ENCODE data around the gene FYCO1. TPM values are rescaled to one million over a fixed set of nuclear protein-coding genes. Genes with fewer than 3 reads are reported as not detected.

The FYCO1 gene
- total RNA-seq, 1 experiment from 2014 or later: 19.7 TPM

GRCh38 chr3:45915059-45915439 is 80.6 kb downstream of the FYCO1 start:
- Histone ChIP-seq H3K36me3 (ENCODE audit: low read depth) (no peaks in the 10 kb centered on the region), H2AFZ (no peak overlapping the region), H3F3A (ENCODE audit: insufficient read depth, low read depth) (no peaks in the 10 kb centered on the region), H3K9me2 (ENCODE audit: insufficient read depth) (no peaks in the 10 kb centered on the region), H3K4me2 (no peak overlapping the region), H4K20me1 (ENCODE audit: insufficient read depth) (no peaks in the 10 kb centered on the region), H3K9me3 (ENCODE audit: insufficient read depth, low read depth) (no peaks in the 10 kb centered on the region), H3K4me3 (no peak overlapping the region), H3K4me1 (replicated peaks; ENCODE audit: insufficient read depth) (peaks cover 7% of the 10 kb centered on the region), H3K79me2 (ENCODE audit: low read depth) (no peaks in the 10 kb centered on the region), H3K27me3 (ENCODE audit: insufficient read depth, low read depth) (no peaks in the 10 kb centered on the region), H3K27ac (no peak overlapping the region)
- POLR2A ChIA-PET (ENCODE audit: unreplicated experiment): no interaction called here
- TF ChIP-seq CTCF (conservative IDR thresholded peaks at IDR 0.05): no peak
- no peak for TF ChIP-seq EZH2 (IDR thresholded peaks at IDR 0.05; ENCODE audit: low read depth)
- intact Hi-C loops (cut with micrococcal nuclease; ENCODE audit: unreplicated experiment): no loop called here
- no TSS peak for BruUV-seq (replicated peaks)
- no peak for DNase-seq
- CTCF ChIA-PET: interaction anchor here (0.6 kb wide), 1 partner anchor 16 kb away, joined by 5 read pairs; no protein-coding TSS in a partner anchor

DNA sequence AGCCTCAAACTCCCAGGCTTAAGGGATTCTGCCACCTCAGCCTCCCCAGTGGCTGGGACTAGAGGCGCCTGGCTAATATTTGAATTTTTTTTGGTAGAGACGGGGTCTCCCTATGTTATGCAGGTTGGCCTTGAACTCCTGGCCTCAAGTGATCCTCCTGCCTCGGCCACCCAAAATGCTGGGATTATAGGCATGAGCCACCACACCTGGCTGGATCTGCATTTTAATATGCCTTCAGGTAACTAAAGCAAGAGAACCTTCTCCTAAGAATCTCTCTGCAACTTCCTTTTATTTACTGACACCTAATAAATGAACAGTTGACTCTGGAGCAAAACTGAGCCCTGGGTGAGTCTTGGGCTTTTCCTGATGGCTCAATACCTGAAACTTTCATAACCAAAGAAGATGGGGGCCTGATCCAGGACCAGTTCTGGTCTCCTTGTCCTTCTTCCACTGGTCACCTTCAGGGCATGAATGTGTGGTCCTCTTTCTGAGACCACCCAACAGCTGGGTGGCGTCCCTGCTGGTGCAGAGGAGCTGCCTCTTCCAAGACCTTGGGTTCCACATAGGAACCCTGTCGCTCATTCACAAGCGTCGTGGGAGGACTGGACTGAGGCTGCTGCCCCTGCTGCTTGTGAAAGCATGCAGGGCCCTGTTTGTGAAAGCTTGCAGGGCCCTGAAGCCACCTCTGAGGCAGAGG is 81.1 kb downstream of the FYCO1 start:
- POLR2A ChIA-PET (ENCODE audit: unreplicated experiment): no interaction called here
- TF ChIP-seq CTCF (conservative IDR thresholded peaks at IDR 0.05) (no peak), EZH2 (IDR thresholded peaks at IDR 0.05; ENCODE audit: low read depth) (no peak)
- intact Hi-C loops (cut with micrococcal nuclease; ENCODE audit: unreplicated experiment): no loop called here

GRCh38 chr3:45912435-45912834 is 83.2 kb downstream of the FYCO1 start:
- no peak for DNase-seq
- H3K27ac ChIP-seq: no peak overlapping the region
- no peaks in the 10 kb centered on the region for H3K27me3 ChIP-seq (ENCODE audit: insufficient read depth, low read depth)
- intact Hi-C loops (cut with micrococcal nuclease; ENCODE audit: unreplicated experiment): no loop called here
- no peaks in the 10 kb centered on the region for H3K9me2 ChIP-seq (ENCODE audit: insufficient read depth)
- no peak overlapping the region for H3K4me3 ChIP-seq
- H3K9me3 ChIP-seq (ENCODE audit: insufficient read depth, low read depth): no peaks in the 10 kb centered on the region
- no peak overlapping the region for H3K4me2 ChIP-seq
- H2AFZ ChIP-seq: no peak overlapping the region
- TF ChIP-seq CTCF (conservative IDR thresholded peaks at IDR 0.05) (no peak), EZH2 (IDR thresholded peaks at IDR 0.05; ENCODE audit: low read depth) (no peak)
- no peaks in the 10 kb centered on the region for H3K79me2 ChIP-seq (ENCODE audit: low read depth)
- H3F3A ChIP-seq (ENCODE audit: insufficient read depth, low read depth): no peaks in the 10 kb centered on the region
- BruUV-seq (replicated peaks): no TSS peak
- H4K20me1 ChIP-seq (ENCODE audit: insufficient read depth): no peaks in the 10 kb centered on the region
- no peaks in the 10 kb centered on the region for H3K36me3 ChIP-seq (ENCODE audit: low read depth)
- CTCF ChIA-PET: no interaction called here
- POLR2A ChIA-PET (ENCODE audit: unreplicated experiment): no interaction called here
- peaks cover 7% of the 10 kb centered on the region for H3K4me1 ChIP-seq (replicated peaks; ENCODE audit: insufficient read depth)

More for the DNA sequence above, 81.1 kb downstream of the FYCO1 start:
- no peaks in the 10 kb centered on the region for H3K9me2 ChIP-seq (ENCODE audit: insufficient read depth)
- H3K4me3 ChIP-seq: no peak overlapping the region
- H3K36me3 ChIP-seq (ENCODE audit: low read depth): no peaks in the 10 kb centered on the region
- H3K4me2 ChIP-seq: no peak overlapping the region
- H3K27ac ChIP-seq: no peak overlapping the region
- no peaks in the 10 kb centered on the region for H3K79me2 ChIP-seq (ENCODE audit: low read depth)
- H3F3A ChIP-seq (ENCODE audit: insufficient read depth, low read depth): no peaks in the 10 kb centered on the region
- BruUV-seq (replicated peaks): no TSS peak
- no peaks in the 10 kb centered on the region for H4K20me1 ChIP-seq (ENCODE audit: insufficient read depth)
- no peaks in the 10 kb centered on the region for H3K27me3 ChIP-seq (ENCODE audit: insufficient read depth, low read depth)
- CTCF ChIA-PET: no interaction called here
- DNase-seq: no peak
- H2AFZ ChIP-seq: no peak overlapping the region
- H3K9me3 ChIP-seq (ENCODE audit: insufficient read depth, low read depth): no peaks in the 10 kb centered on the region
- peaks cover 7% of the 10 kb centered on the region for H3K4me1 ChIP-seq (replicated peaks; ENCODE audit: insufficient read depth)
